OCI-M2 (cell line): ENCODE results near the gene KRTAP10-1.

ENCODE experiments used
- DNase-seq: peaks from one replicate; lab custom pipeline; 2025; ENCODE audit not compliant: unreplicated experiment; lab: John Stamatoyannopoulos, UW

KRTAP10-1 gene

DNA sequence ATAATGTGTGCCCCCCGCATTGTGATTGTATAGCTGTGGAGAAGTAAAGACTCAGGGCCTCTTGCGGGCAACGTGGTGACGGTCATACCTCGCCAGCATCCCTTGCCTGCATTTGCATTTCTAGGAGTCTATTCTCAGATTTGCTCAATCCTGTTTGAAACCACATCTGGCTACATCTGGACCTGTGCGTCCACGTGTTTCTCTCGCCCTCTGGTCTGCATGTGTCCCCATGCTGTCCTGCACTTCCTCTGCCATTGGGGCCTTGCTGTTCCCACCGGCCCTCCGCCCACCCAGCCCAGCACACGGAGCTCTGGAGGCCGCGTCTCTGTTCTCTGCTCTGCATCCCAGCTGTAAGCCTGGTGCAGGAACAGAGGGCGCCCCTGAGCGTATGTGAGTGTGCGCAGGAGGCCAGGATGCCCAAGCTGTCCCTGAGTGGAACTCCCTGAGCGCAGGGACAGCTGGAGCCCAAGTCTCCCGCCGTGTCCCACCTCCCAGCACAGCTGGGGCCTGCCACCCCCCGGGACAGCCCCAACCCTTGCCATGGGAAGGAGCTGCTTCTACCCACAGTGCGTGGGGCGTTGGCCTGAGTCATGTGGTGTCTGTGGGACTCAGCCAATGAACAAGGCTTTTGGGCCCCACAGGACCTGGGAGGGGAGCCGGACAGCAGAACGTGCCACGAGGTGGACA lies 9.7 kb upstream of the KRTAP10-1 start:
- DNase-seq: no peak

DNA sequence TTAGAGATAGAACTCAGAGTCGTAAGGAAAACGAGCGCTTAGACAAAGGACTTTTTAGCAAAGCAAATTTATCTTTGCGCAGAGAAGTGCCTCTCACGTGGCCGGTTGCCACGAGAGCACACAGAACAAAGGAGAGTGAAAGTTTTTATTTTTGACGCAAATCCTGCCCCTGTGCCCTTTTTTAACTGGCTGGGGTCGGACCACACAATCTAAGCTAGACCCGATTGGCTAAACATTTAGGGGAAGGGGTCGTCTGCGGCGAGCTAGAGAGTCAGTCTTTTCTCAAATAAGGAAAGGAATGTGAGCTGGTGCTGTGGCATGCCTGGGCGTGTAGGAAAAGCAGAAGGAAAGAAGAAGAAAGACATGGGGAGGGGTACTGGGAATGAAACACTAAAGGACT lies 8.9 kb upstream of the KRTAP10-1 start:
- DNase-seq: no peak

DNA sequence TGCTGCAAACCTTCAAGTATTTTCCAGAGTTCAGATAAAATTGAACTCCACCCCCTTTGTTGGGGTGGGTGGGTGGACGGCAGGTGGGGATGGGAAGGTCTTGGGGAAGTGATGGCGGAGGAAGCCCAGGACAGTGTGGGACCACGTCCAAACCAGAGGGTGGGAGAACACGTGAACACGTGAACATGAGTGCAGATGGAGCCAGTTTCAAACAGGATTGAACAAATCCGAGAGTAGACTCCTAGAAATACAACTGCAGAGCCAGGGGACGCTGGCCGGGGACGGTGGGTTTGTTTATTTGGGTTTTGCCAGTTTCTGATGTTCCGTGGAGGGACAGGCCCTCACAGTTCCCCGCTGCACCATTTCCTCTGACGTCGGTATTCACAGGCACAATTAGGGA lies 8.4 kb upstream of the KRTAP10-1 start:
- no peak for DNase-seq

DNA sequence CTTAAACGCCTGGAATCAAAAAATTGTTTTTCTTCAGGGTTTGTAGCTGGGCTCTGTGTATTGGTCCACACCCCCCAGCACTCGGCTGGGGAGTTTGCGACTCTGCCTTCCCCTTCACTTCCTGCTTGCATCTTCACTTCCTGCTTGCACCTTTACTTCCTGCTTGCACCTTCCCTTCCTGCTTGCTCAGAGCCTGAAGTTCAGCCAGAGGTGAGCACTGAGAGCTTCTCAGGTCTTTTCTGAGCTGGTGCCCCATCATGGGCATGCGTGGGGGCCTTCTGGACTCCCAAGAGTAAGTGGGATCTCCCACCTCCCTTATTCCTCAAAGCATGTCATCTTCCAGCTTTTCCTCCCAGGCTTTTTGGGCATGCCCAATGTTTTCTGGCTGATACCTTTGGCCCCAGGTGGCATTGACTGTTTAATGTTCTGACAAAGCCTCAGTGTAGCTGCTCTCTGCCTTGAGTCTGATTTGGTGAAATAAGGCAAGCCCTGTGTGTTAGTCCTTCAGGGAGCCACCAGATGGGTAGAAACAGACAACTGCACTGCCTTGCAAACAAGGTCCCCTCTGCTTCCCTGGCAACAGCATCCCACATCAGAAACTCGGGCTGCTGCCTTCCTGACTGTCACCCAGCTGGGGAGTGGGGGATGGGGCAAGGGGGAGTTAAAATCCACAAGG lies 7.8 kb upstream of the KRTAP10-1 start:
- DNase-seq: no peak

DNA sequence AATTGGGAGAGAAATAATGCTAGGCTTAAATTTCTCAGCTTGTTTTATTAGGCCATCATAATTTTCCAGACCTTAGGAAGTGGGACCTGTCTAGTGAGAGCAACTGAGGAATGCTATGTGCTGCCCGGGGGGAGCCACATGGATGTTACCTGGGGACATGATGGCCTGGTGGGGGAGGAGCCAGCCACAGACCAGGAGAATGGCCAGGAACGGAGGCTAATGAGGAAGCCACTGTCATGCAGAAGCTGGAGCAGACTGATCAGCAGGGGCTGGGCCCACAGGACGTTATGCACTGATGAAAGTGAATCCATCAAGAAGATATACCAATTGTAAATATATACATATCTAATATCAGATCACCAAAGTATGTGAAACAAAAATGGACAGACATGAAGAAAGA lies 4.6 kb upstream of the KRTAP10-1 start:
- DNase-seq: no peak

DNA sequence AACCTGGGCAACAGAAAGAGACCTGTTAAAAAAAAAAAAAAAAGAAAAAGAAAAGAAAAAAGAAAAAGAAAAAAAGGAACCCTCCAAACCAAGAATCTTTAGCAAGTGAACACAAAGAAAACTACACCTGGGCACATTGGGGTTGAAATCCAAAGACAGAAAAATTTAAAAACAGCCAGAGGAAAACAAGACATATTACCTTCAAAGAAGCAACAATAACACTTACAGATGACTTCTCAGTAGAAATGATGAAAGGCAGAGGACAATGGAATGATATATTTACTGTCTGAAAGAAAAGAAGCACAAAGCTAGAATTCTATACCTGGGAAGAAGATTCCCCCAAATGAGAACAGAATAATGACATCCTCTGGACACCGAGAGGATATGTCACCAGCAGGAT lies 2.7 kb upstream of the KRTAP10-1 start:
- no peak for DNase-seq

DNA sequence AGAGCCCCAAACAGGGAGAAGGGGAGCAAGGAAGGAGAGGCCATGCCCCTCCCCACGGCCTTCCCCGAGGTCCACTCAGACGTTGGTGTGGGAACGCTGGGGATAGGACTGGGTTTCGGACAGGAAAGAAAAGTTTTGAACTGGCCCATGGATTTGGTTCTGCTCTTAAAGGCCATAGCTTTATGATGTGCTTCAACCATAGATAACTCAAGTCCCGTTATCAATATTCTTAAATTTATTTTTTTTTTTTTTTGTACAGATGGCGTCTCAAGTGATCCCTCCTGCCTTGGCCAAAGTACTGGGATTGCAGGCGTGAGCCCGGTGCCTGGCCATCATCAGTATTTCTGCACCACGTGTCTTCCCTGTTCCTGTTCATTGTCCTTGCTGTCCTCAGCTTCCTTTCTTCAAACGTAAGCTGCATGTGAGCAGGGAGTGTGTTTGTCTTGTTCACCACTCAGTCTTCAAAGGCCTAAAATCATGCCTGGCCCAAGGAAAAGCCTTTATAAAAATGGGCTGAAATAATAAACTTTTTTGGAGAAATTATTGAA lies 820 bp upstream of the KRTAP10-1 start:
- DNase-seq: no peak

DNA sequence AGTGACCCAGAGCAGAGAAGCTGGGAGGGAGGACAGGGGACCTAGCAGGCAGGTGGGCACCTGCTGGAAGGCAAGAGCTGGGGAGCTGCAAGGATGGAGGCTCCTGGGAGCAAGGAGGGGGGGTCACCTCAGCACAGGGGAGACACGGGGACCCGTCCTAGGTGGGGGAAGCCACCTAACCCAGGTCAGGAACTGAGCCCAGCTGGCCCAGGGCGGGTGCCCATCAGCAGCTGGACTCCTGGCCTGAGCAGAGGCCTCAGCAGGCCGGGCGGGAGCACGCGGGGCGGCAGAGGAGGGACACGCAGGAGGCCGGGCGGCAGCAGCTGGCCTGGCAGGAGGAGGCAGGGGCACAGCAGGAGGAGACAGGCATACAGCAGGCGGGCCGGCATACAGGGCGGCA lies 949 bp downstream of the KRTAP10-1 start:
- DNase-seq: no peak

DNA sequence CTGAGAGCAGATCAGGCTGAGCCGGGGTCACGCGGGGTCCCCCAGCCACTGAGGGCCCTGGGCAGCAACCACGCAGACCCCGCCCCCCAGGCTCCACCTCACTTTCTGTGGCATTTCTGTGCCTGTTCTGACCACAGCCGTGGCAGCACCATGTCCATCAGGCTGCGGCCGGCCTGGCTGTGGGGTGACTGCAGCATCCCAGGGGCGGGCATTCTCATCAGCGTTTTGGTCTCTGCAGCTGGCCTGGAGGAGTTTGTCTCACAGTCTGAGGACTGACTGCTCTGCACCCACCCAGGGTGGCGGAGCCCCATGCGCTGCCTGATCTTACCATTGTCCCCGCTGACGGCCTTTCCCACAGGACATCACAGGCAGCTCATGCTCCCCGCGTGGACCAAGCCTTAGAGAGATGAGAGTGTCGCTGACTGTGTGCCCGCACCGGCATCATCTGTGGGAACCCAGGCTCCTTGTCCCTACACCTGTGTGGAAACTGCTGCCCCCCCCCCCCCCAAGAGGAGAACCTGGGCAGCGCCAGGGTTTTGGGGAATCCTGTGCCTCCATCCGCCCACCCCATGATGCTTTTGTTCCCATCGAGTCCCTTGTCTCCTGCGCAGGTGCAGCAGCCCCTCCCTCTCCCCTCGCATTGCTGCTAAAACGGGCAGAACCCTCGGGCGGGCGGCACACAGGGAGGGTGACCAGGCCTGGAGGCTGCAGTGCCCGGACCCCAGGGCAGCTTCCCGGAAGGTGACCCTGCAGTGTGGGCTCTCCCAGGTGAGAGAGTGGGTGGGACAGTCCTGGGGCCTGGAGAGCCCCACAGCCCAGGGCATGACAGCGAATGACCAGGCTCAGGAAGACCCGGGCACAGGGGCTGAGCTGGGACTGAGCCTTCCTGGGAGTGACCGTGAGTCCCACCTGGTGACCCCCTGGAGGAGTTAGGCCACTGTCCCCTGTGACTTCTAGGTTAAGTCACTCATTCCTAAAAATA lies 1.8 kb downstream of the KRTAP10-1 start:
- DNase-seq: no peak

DNA sequence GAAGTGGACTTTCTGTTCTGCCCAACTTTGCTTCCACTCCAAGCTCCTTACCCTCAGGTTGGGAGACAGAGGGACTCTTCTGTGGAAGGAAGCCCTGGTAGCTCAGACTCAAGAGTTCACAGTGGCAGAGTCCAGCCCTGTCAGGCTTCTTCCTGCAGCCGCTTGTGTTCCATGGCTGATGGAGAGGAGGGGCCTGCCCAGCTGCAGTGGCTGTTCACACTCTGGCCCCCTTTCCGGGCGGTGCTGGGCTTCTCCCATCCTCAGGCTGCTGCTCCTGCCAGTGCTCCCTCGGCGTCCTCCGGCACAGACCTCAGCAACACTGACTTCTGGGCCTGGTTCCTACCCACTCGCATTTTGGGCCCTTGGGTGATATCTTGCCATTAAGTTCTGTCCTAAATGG lies 4.0 kb downstream of the KRTAP10-1 start:
- DNase-seq: no peak

DNA sequence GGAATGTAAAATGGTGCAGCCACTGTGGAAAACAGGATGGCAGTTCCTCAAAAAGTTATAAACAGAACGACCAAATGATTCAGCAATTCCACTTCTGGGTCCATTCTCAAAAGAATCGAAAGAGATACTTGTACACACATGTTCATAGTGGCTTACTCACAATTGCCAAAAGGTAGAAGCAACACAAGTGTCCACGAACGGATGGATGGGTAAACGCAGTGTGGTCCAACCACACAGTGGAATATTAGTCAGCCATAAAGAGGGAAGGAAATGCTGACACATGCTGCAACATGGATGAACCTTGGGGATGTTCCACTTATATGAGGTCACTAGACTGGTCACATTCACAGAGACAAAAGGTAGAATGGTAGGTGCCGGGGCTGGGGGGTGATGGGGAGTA lies 5.3 kb downstream of the KRTAP10-1 start:
- DNase-seq: no peak

DNA sequence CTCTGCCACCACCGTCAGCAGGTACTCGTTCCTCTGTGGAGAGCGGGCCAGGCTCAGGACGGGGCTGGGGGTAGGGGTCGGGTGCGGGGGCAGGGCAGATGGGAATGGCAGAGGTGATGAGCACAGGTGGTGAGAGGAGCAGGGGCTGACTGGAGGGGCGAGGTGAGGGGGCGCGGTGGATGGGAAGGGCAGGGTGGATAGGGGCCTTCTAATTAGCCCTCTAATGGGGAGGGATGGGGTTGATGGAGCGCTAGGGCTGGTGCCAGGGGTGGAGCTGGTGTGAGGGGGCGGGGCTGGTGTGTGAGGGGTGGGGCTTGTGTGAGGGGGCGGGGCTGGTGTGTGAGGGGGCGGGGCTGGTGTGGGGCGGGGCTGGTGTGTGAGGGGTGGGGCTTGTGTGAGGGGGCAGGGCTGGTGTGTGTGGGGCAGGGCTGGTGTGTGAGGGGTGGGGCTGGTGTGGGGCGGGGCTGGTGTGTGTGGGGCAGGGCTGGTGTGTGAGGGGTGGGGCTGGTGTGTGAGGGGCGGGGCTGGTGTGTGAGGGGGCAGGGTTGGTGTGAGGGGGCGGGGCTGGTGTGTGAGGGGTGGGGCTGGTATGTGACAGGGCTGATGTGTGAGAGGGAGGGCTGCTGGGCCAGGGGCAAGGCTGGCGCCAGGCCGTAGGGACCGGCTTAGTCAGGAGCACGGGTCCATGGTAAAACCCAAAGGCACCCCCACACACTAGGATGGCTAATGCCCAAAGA lies 5.9 kb downstream of the KRTAP10-1 start:
- DNase-seq: no peak

DNA sequence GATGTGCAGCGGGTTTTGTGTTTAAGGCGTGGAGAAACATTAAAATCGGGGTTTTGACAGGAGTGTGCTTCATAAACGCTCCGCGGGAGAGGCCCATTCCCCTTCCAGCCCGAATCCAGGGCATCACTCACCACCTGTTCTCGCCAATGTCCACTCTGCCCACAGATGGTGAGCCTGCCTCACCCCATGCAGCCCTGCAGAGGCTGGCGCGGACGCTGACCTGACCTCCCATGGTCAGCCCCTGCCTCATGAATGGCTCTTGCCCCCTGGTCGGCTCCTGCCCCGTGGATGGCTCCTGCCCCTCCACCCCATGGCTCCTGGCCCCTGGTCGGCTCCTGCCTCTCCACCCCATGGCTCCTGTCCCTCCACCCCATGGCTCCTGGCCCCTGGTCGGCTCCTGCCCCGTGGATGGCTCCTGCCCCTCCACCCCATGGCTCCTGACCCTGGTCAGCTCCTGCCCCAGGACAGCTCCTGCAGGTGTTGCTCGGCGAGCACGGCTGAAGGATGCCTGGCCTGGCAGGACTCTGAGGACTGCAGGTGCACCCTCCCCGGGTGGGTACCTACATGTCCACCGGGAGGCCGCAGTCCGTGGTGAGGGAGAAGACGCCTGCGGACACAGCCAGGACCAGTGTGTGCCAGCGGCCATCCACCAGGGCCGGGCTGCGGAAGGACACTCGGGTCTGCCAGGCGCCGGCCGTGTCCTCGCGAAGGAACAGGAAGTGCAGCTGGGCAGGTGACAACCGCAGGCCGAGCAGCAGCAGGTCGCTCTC lies 6.7 kb downstream of the KRTAP10-1 start:
- no peak for DNase-seq

DNA sequence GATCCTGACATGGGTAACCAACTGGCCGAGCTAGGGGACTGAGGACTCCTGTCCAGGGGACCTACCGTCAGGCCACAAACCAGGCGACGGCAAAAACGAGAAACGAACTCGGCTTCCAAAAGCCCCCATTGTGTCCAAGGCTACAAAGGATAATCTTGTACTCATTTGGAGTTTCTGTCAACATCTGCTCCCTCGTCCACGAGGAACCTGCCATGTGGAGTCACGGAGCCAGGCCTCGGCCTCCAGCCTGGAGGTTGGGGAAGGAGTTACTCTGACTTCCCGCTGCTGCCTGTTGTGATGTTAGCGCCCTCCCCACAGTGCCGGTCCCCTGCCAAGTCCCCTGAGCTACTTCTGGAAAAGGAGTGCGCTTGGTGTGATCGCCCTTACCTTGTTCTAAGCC lies 7.3 kb downstream of the KRTAP10-1 start:
- DNase-seq: no peak

DNA sequence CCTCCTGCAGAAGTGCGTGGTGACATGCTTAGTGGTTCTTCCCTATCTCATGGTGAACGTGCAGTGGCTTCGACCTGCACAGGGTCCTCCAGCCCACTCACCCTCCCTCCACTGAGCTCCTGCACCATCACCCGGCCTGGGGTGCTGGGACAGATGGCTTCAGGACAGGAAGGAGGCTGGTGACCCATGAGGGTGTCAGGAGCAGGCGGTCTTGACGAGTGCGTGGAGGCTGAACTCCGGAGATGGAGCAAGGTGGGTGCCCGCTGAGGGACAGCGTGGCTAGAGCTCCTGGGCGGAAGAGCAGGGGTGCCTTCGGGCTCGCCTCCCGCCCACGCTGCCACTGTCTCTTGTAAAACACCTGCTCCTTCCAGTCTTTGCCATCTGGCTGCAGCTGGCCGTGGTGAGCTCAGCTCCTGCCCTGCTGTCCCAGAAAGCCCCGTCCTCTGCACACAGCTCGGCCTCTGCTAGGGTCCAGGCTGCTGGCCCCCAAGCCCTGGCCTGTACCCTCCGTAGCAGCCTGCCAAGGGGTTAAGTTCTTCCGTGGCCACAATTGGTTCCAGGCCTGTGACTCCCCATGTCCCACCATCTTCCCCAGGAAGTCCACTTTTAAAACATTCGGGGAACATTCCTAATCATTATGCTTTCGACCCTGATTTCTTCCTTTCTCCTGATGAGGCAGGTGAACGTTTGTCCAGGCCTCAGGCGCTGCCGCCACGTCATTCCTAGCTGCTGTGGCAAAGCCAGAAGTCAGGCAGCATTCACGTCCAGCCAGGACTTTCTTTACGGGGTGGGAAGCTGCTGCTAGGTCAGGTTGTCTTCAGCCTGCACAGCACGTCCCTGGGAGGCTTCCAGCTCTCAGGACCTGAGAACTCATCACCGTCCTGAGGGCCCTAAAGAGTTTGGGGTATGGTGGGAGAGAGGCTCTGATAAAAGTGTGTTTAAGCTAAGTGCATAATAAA lies 8.1 kb downstream of the KRTAP10-1 start:
- DNase-seq: no peak

DNA sequence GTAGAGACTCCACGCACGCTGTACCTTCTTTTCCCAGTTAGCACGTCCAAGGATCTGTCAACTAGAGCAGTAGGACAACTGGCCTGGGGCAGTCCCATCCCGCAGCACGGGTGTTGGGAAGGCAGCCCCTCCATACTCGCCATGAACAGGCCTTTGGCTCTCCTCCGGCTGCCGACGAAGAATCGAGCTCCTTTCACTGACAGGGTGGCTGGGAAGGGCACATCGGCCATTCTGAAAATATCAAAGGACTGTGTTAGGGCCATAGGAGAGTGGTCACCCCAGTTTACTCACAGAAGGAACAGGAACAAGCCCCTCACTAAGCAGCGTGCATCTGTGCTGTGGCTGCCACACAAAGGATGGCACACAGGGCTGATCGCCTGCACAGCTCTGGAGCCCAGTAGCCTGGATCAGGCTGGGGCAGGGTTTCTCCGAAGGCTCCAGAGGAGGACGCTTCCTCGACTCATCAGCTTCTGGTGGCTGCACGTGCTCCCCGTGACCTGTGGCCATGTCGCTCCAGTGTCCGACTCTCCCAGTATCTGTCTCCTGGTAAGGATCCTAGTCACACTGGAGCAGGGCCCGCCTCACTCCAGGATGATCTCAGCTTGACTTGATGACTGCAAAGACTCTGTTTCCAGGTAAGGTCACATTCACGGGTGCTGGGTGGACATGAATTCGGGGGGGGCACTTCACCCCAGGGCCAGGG lies 8.9 kb downstream of the KRTAP10-1 start:
- no peak for DNase-seq

DNA sequence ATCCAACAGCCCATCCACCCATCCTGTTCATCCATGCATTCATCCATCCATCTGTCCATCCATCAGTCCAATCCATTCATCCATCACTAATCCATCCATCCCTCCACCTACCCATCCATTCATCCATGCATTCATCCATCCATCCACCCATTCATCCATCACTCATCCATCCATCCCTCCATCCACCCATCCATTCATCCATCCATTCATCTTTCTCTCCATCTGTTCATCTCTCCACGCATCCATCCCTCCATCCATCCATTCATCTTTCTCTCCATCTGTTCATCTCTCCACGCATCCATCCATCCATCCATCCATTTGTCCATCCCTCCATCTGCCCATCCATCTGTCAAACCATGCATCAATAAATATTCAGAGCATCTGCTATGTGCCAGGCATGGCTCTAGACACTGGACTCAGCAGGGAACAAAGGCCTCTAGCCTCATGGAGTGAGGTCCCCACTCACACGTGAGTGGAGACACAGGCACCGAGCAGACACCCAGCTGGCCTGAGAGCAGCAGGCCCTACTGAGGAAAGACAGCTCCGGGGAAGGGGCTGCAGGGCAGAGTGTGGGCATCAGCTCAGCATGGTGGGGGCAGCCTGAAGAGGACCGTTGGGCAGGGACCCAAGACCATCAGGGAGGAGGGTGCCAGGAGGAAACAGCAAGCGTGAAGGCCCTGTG lies 9.6 kb downstream of the KRTAP10-1 start:
- DNase-seq: no peak
